HG02840 (cell line): ENCODE data around the gene HOXA6.

Experiments
- ATAC-seq: cut with Tn5 transposase; IDR thresholded peaks from one replicate; pipeline ENCODE4 v1.9.1; 2021; ENCODE audit warnings: mild to moderate bottlenecking, moderate library complexity, moderate number of reproducible peaks; ENCODE audit not compliant: unreplicated experiment, low FRiP score

HOXA6 gene

GRCh38 chr7:27126596-27127327 is 20.8 kb downstream of the HOXA6 start:
- no peak for ATAC-seq

GRCh38 chr7:27125986-27126394 is 21.6 kb downstream of the HOXA6 start:
- ATAC-seq: no peak

- no peak for ATAC-seq
Observed at GRCh38 chr7:27124902-27125689, 22.5 kb downstream of the HOXA6 start.

GRCh38 chr7:27124096-27124901 is 23.3 kb downstream of the HOXA6 start:
- no peak for ATAC-seq

- ATAC-seq: no peak
Observed at GRCh38 chr7:27123477-27124053, 24.0 kb downstream of the HOXA6 start.

- ATAC-seq: no peak
Observed at GRCh38 chr7:27123007-27123476, 24.5 kb downstream of the HOXA6 start.

- no peak for ATAC-seq
Observed at GRCh38 chr7:27122077-27122910, 25.3 kb downstream of the HOXA6 start.

- ATAC-seq: no peak
Observed at GRCh38 chr7:27121684-27122076, 25.9 kb downstream of the HOXA6 start.

- no peak for ATAC-seq
Observed at GRCh38 chr7:27119412-27119911, 28.1 kb downstream of the HOXA6 start.

- ATAC-seq: no peak
Observed at GRCh38 chr7:27118580-27118979, 29.0 kb downstream of the HOXA6 start.

- no peak for ATAC-seq
Observed at GRCh38 chr7:27117887-27118491, 29.6 kb downstream of the HOXA6 start.

GRCh38 chr7:27116962-27117886 is 30.4 kb downstream of the HOXA6 start:
- ATAC-seq: no peak

GRCh38 chr7:27116031-27116961 is 31.3 kb downstream of the HOXA6 start:
- no peak for ATAC-seq

GRCh38 chr7:27115221-27116026 is 32.1 kb downstream of the HOXA6 start:
- no peak for ATAC-seq

- no peak for ATAC-seq
Observed at GRCh38 chr7:27114881-27115220, 32.7 kb downstream of the HOXA6 start.
